ENCODE results near the gene EN1. TPM values are rescaled to one million over a fixed set of nuclear protein-coding genes. Genes with fewer than 3 reads are reported as not detected.

Gene EN1
- total and polyA plus RNA-seq, 7 experiments from 2014 or later, result not detected

GRCh38 chr2:118832071-118832790, 15.2 kb downstream of the EN1 start:
- DNase-seq (no peak), ATAC-seq (no peak)
- H3K27ac Mint-ChIP-seq, result no peak overlapping the region
- peaks cover 0 to 1% (median 0%) of the 10 kb centered on the region in 11 donors for H3K9me3 Mint-ChIP-seq
- ChIA-PET POLR2A (no interaction called here), CTCF (no interaction called here)
- no peak overlapping the region for H3K27ac ChIP-seq (ENCODE audit: low read depth, low read length)
- H3K4me1 ChIP-seq (ENCODE audit: control insufficient read depth in 2 of 2, insufficient read depth in 2 of 2, low read length in 2 of 2), result no peaks in the 10 kb centered on the region
- no peaks in the 10 kb centered on the region for H3K36me3 ChIP-seq (ENCODE audit: control insufficient read depth in 2 of 3, insufficient read depth in 3 of 3, low read length in 3 of 3)
- H3K36me3 Mint-ChIP-seq, result no peaks in the 10 kb centered on the region
- intact Hi-C loops (cut with micrococcal nuclease), result no loop called here
- no peak overlapping the region for H3K4me3 ChIP-seq (ENCODE audit: low read length)
- H3K27me3 Mint-ChIP-seq, result peaks cover 58 to 87% (median 77%) of the 10 kb centered on the region in 5 donors
- no peaks in the 10 kb centered on the region for H3K9me3 ChIP-seq (ENCODE audit: control insufficient read depth in 2 of 3, low read length in 3 of 3)
- peaks cover 0 to 25% of the 10 kb centered on the region in 2 donors for H3K27me3 ChIP-seq (ENCODE audit: control insufficient read depth in 2 of 2, insufficient read depth in 2 of 2, low read length in 2 of 2)
- H3K4me3 Mint-ChIP-seq, result no peak overlapping the region
- peaks cover 0 to 15% (median 12%) of the 10 kb centered on the region in 7 donors for H3K4me1 Mint-ChIP-seq

GRCh38 chr2:118830881-118831280, 16.6 kb downstream of the EN1 start:
- intact Hi-C loops (cut with micrococcal nuclease), result no loop called here
- DNase-seq (no peak), ATAC-seq (no peak)
- Mint-ChIP-seq H3K9me3 (peaks cover 0 to 1% (median 0%) of the 10 kb centered on the region in 11 donors), H3K27ac (no peak overlapping the region), H3K4me1 (peaks cover 0 to 10% (median 7%) of the 10 kb centered on the region in 7 donors), H3K4me3 (no peak overlapping the region), H3K36me3 (no peaks in the 10 kb centered on the region), H3K27me3 (peaks cover 51 to 81% (median 74%) of the 10 kb centered on the region in 5 donors)
- H3K4me3 ChIP-seq (ENCODE audit: low read length), result no peak overlapping the region
- no peak overlapping the region for H3K27ac ChIP-seq (ENCODE audit: low read depth, low read length)
- ChIA-PET CTCF (no interaction called here), POLR2A (no interaction called here)
- no peaks in the 10 kb centered on the region for H3K36me3 ChIP-seq (ENCODE audit: control insufficient read depth in 2 of 3, insufficient read depth in 3 of 3, low read length in 3 of 3)
- H3K4me1 ChIP-seq (ENCODE audit: control insufficient read depth in 2 of 2, insufficient read depth in 2 of 2, low read length in 2 of 2), result no peaks in the 10 kb centered on the region
- no peaks in the 10 kb centered on the region for H3K9me3 ChIP-seq (ENCODE audit: control insufficient read depth in 2 of 3, low read length in 3 of 3)
- peaks cover 0 to 19% of the 10 kb centered on the region in 2 donors for H3K27me3 ChIP-seq (ENCODE audit: control insufficient read depth in 2 of 2, insufficient read depth in 2 of 2, low read length in 2 of 2)

GRCh38 chr2:118830118-118830517, 17.3 kb downstream of the EN1 start:
- POLR2A ChIA-PET, result no interaction called here
- H3K9me3 Mint-ChIP-seq, result peaks cover 0 to 1% (median 0%) of the 10 kb centered on the region in 11 donors
- CTCF ChIA-PET, result interaction anchor here (0.6 kb wide), 1 partner anchor 628 kb away, joined by 3 read pairs; no protein-coding TSS in a partner anchor
- H3K4me3 Mint-ChIP-seq, result no peak overlapping the region
- no peak for ATAC-seq
- peaks cover 56 to 78% (median 73%) of the 10 kb centered on the region in 5 donors for H3K27me3 Mint-ChIP-seq
- H3K36me3 ChIP-seq (ENCODE audit: control insufficient read depth in 2 of 3, insufficient read depth in 3 of 3, low read length in 3 of 3), result no peaks in the 10 kb centered on the region
- no peak for DNase-seq
- H3K4me1 ChIP-seq (ENCODE audit: control insufficient read depth in 2 of 2, insufficient read depth in 2 of 2, low read length in 2 of 2), result no peaks in the 10 kb centered on the region
- no peak overlapping the region for H3K27ac ChIP-seq (ENCODE audit: low read depth, low read length)
- H3K4me1 Mint-ChIP-seq, result peaks cover 0 to 6% (median 4%) of the 10 kb centered on the region in 7 donors
- H3K27ac Mint-ChIP-seq, result no peak overlapping the region
- intact Hi-C loops (cut with micrococcal nuclease), result no loop called here
- H3K4me3 ChIP-seq (ENCODE audit: low read length), result no peak overlapping the region
- no peaks in the 10 kb centered on the region for H3K9me3 ChIP-seq (ENCODE audit: control insufficient read depth in 2 of 3, low read length in 3 of 3)
- H3K36me3 Mint-ChIP-seq, result no peaks in the 10 kb centered on the region
- H3K27me3 ChIP-seq (ENCODE audit: control insufficient read depth in 2 of 2, insufficient read depth in 2 of 2, low read length in 2 of 2), result peaks cover 0 to 19% of the 10 kb centered on the region in 2 donors

- Mint-ChIP-seq H3K4me3 (no peak overlapping the region), H3K27me3 (peaks cover 51 to 69% (median 55%) of the 10 kb centered on the region in 5 donors), H3K4me1 (peaks cover 0 to 6% (median 0%) of the 10 kb centered on the region in 7 donors), H3K27ac (no peak overlapping the region), H3K36me3 (no peaks in the 10 kb centered on the region), H3K9me3 (peaks cover 0 to 1% (median 0%) of the 10 kb centered on the region in 11 donors)
- Histone ChIP-seq H3K4me1 (ENCODE audit: control insufficient read depth in 2 of 2, insufficient read depth in 2 of 2, low read length in 2 of 2) (no peaks in the 10 kb centered on the region), H3K27me3 (ENCODE audit: control insufficient read depth in 2 of 2, insufficient read depth in 2 of 2, low read length in 2 of 2) (peaks cover 0 to 9% of the 10 kb centered on the region in 2 donors), H3K9me3 (ENCODE audit: control insufficient read depth in 2 of 3, low read length in 3 of 3) (no peaks in the 10 kb centered on the region), H3K27ac (ENCODE audit: low read depth, low read length) (no peak overlapping the region), H3K36me3 (ENCODE audit: control insufficient read depth in 2 of 3, insufficient read depth in 3 of 3, low read length in 3 of 3) (no peaks in the 10 kb centered on the region), H3K4me3 (ENCODE audit: low read length) (no peak overlapping the region)
- ATAC-seq (no peak), DNase-seq (no peak)
- ChIA-PET CTCF (no interaction called here), POLR2A (no interaction called here)
- intact Hi-C loops (cut with micrococcal nuclease), result no loop called here
Observed at GRCh38 chr2:118826093-118826492, 21.4 kb downstream of the EN1 start.

- no peak overlapping the region for H3K27ac Mint-ChIP-seq
- no peak overlapping the region for H3K4me3 Mint-ChIP-seq
- H3K27ac ChIP-seq (ENCODE audit: low read depth, low read length), result no peak overlapping the region
- intact Hi-C loops (cut with micrococcal nuclease), result no loop called here
- no peak for DNase-seq
- H3K9me3 Mint-ChIP-seq, result no peaks in the 10 kb centered on the region
- H3K36me3 Mint-ChIP-seq, result no peaks in the 10 kb centered on the region
- no peaks in the 10 kb centered on the region for H3K9me3 ChIP-seq (ENCODE audit: control insufficient read depth in 2 of 3, low read length in 3 of 3)
- H3K4me1 ChIP-seq (ENCODE audit: control insufficient read depth in 2 of 2, insufficient read depth in 2 of 2, low read length in 2 of 2), result no peaks in the 10 kb centered on the region
- ChIA-PET POLR2A (no interaction called here), CTCF (interaction anchor here (0.6 kb wide), 1 partner anchor 16 kb away, joined by 3 read pairs; no protein-coding TSS in a partner anchor)
- no peak for ATAC-seq
- H3K27me3 ChIP-seq (ENCODE audit: control insufficient read depth in 2 of 2, insufficient read depth in 2 of 2, low read length in 2 of 2), result peaks cover 0 to 7% of the 10 kb centered on the region in 2 donors
- H3K36me3 ChIP-seq (ENCODE audit: control insufficient read depth in 2 of 3, insufficient read depth in 3 of 3, low read length in 3 of 3), result no peaks in the 10 kb centered on the region
- H3K27me3 Mint-ChIP-seq, result peaks cover 46 to 76% (median 49%) of the 10 kb centered on the region in 5 donors
- peaks cover 0 to 2% (median 0%) of the 10 kb centered on the region in 7 donors for H3K4me1 Mint-ChIP-seq
- no peak overlapping the region for H3K4me3 ChIP-seq (ENCODE audit: low read length)
Observed at GRCh38 chr2:118823633-118824032, 23.8 kb downstream of the EN1 start.

- Mint-ChIP-seq H3K27me3 (peaks cover 43 to 75% (median 46%) of the 10 kb centered on the region in 5 donors), H3K27ac (no peak overlapping the region), H3K4me3 (no peak overlapping the region), H3K4me1 (peaks cover 0 to 2% (median 0%) of the 10 kb centered on the region in 7 donors), H3K9me3 (no peaks in the 10 kb centered on the region), H3K36me3 (no peaks in the 10 kb centered on the region)
- POLR2A ChIA-PET, result no interaction called here
- no peak for ATAC-seq
- Histone ChIP-seq H3K4me1 (ENCODE audit: control insufficient read depth in 2 of 2, insufficient read depth in 2 of 2, low read length in 2 of 2) (no peaks in the 10 kb centered on the region), H3K4me3 (ENCODE audit: low read length) (no peak overlapping the region), H3K27ac (ENCODE audit: low read depth, low read length) (no peak overlapping the region), H3K36me3 (ENCODE audit: control insufficient read depth in 2 of 3, insufficient read depth in 3 of 3, low read length in 3 of 3) (no peaks in the 10 kb centered on the region), H3K27me3 (ENCODE audit: control insufficient read depth in 2 of 2, insufficient read depth in 2 of 2, low read length in 2 of 2) (no peaks in the 10 kb centered on the region), H3K9me3 (ENCODE audit: control insufficient read depth in 2 of 3, low read length in 3 of 3) (no peaks in the 10 kb centered on the region)
- intact Hi-C loops (cut with micrococcal nuclease), result no loop called here
- CTCF ChIA-PET, result no interaction called here
- DNase-seq, result no peak
Observed at GRCh38 chr2:118822572-118822971, 24.9 kb downstream of the EN1 start.

GRCh38 chr2:118822015-118822414, 25.4 kb downstream of the EN1 start:
- Mint-ChIP-seq H3K9me3 (no peaks in the 10 kb centered on the region), H3K27ac (no peak overlapping the region), H3K27me3 (peaks cover 45 to 79% (median 51%) of the 10 kb centered on the region in 5 donors), H3K36me3 (no peaks in the 10 kb centered on the region), H3K4me1 (peaks cover 0 to 2% (median 0%) of the 10 kb centered on the region in 7 donors), H3K4me3 (no peak overlapping the region)
- no peaks in the 10 kb centered on the region for H3K9me3 ChIP-seq (ENCODE audit: control insufficient read depth in 2 of 3, low read length in 3 of 3)
- H3K27ac ChIP-seq (ENCODE audit: low read depth, low read length), result no peak overlapping the region
- ChIA-PET CTCF (no interaction called here), POLR2A (no interaction called here)
- DNase-seq (no peak), ATAC-seq (no peak)
- no peak overlapping the region for H3K4me3 ChIP-seq (ENCODE audit: low read length)
- H3K4me1 ChIP-seq (ENCODE audit: control insufficient read depth in 2 of 2, insufficient read depth in 2 of 2, low read length in 2 of 2), result no peaks in the 10 kb centered on the region
- no peaks in the 10 kb centered on the region for H3K36me3 ChIP-seq (ENCODE audit: control insufficient read depth in 2 of 3, insufficient read depth in 3 of 3, low read length in 3 of 3)
- intact Hi-C loops (cut with micrococcal nuclease), result no loop called here
- no peaks in the 10 kb centered on the region for H3K27me3 ChIP-seq (ENCODE audit: control insufficient read depth in 2 of 2, insufficient read depth in 2 of 2, low read length in 2 of 2)

Measured in naive thymus-derived CD4-positive, alpha-beta T cell (primary cell).